GM23338 (cell line): ENCODE results near the gene ARHGEF2. TPM values are rescaled to one million over a fixed set of nuclear protein-coding genes. Genes with fewer than 3 reads are reported as not detected.

Source experiments
- ATAC-seq: fragments of 200-7000 bp; cut with Tn5 transposase; 3 replicates; pipeline ENCODE4 v1.9.1; 2020
- DNase-seq: peaks from one replicate; pipeline ENCODE4 v3.0.0-alpha.2; 2015; ENCODE audit warnings: low spot score
- H2AFZ ChIP-seq: fragments of 200-600 bp; sonication (generic); 2 replicates; pipeline ENCODE4 v1.8.0; 2016; ENCODE audit warnings: antibody characterized with exemption, mild to moderate bottlenecking, moderate library complexity
- H3F3A ChIP-seq: fragments of 200-600 bp; sonication (generic); replicated peaks from 2 replicates; pipeline ENCODE4 v1.8.0; 2017; ENCODE audit warnings: antibody characterized with exemption, mixed run types, low read depth
- H3K27ac ChIP-seq: fragments of 200-600 bp; sonication (generic); 2 replicates; pipeline ENCODE4 v1.6.1; 2016; ENCODE audit warnings: low read depth
- H3K27me3 ChIP-seq: fragments of 200-600 bp; sonication (generic); 2 replicates; pipeline ENCODE4 v1.8.0; 2016; ENCODE audit warnings: mild to moderate bottlenecking, mixed run types, moderate library complexity; ENCODE audit not compliant: insufficient read depth
- H3K36me3 ChIP-seq: fragments of 200-600 bp; sonication (generic); 2 replicates; pipeline ENCODE4 v1.8.0; 2016; ENCODE audit warnings: mild to moderate bottlenecking; ENCODE audit not compliant: insufficient read depth
- H3K4me1 ChIP-seq: fragments of 200-600 bp; sonication (generic); 2 replicates; pipeline ENCODE4 v1.8.0; 2016; ENCODE audit warnings: mild to moderate bottlenecking, moderate library complexity; ENCODE audit not compliant: insufficient read depth
- H3K4me2 ChIP-seq: fragments of 200-600 bp; sonication (generic); 2 replicates; pipeline ENCODE4 v1.7.1; 2017; ENCODE audit warnings: mixed run types
- H3K4me3 ChIP-seq: fragments of 200-600 bp; sonication (generic); 2 replicates; pipeline ENCODE4 v1.6.1; 2016; ENCODE audit warnings: mixed run types
- H3K79me2 ChIP-seq: fragments of 200-600 bp; sonication (generic); replicated peaks from 2 replicates; pipeline ENCODE4 v1.8.0; 2017; ENCODE audit warnings: mild to moderate bottlenecking; ENCODE audit not compliant: insufficient read depth
- H3K9me2 ChIP-seq: fragments of 200-600 bp; sonication (generic); 2 replicates; pipeline ENCODE4 v1.8.0; 2017; ENCODE audit not compliant: insufficient read depth
- H4K20me1 ChIP-seq: fragments of 200-600 bp; sonication (generic); replicated peaks from 2 replicates; pipeline ENCODE4 v1.8.0; 2017; ENCODE audit warnings: mild to moderate bottlenecking; ENCODE audit not compliant: insufficient read depth
- H3K27ac Mint-ChIP-seq: 2 replicates; pipeline ENCODE4 v1.8.0; 2020; ENCODE audit warnings: inconsistent platforms, mild to moderate bottlenecking, moderate library complexity, mixed read lengths
- H3K27me3 Mint-ChIP-seq: 3 replicates; pipeline ENCODE4 v1.8.0; 2022; ENCODE audit warnings: low read depth, mild to moderate bottlenecking, moderate library complexity, mixed read lengths, inconsistent platforms; ENCODE audit not compliant: insufficient read depth, poor library complexity
- H3K36me3 Mint-ChIP-seq: 3 replicates; pipeline ENCODE4 v1.8.0; 2021; ENCODE audit warnings: low read depth, mild to moderate bottlenecking, inconsistent platforms, moderate library complexity, mixed read lengths
- H3K4me1 Mint-ChIP-seq: 3 replicates; pipeline ENCODE4 v1.8.0; 2020; ENCODE audit warnings: mild to moderate bottlenecking, inconsistent platforms, mixed read lengths
- H3K4me3 Mint-ChIP-seq: 3 replicates; pipeline ENCODE4 v1.8.0; 2021; ENCODE audit warnings: moderate library complexity, mild to moderate bottlenecking, inconsistent platforms, mixed read lengths
- H3K9me3 Mint-ChIP-seq: 3 replicates; pipeline ENCODE4 v1.8.0; 2020; ENCODE audit warnings: moderate library complexity, mild to moderate bottlenecking, inconsistent platforms, mixed read lengths
- CREB1 ChIP-seq: fragments of 250-450 bp; sonication (Bioruptor Pico); IDR thresholded peaks from 2 replicates; pipeline ENCODE4 v1.5.0; 2020; ENCODE audit warnings: low read depth, mild to moderate bottlenecking, moderate library complexity
- EZH2 ChIP-seq: fragments of 200-600 bp; sonication (generic); IDR thresholded peaks from one replicate; pipeline ENCODE4 v1.8.0; 2017; ENCODE audit warnings: antibody characterized with exemption, mild to moderate bottlenecking, low read depth; ENCODE audit not compliant: unreplicated experiment
- EZH2phosphoT487 ChIP-seq: fragments of 200-600 bp; sonication (generic); IDR thresholded peaks from one replicate; pipeline ENCODE4 v1.8.1; 2018; ENCODE audit warnings: antibody characterized with exemption; ENCODE audit not compliant: unreplicated experiment
- JUNB ChIP-seq: IDR thresholded peaks from one replicate; pipeline ENCODE4 v1.6.1; 2016; ENCODE audit warnings: antibody characterized with exemption; ENCODE audit not compliant: unreplicated experiment
- POLR2AphosphoS5 ChIP-seq: IDR thresholded peaks from 2 replicates; pipeline ENCODE4 v1.6.1; 2016; ENCODE audit warnings: antibody characterized with exemption, low read depth
- STAT1 ChIP-seq: IDR thresholded peaks from one replicate; pipeline ENCODE4 v1.6.1; 2016; ENCODE audit warnings: antibody characterized with exemption; ENCODE audit not compliant: unreplicated experiment
- ZNF114 ChIP-seq: fragments of 250-450 bp; sonication (Bioruptor Pico); IDR thresholded peaks from 2 replicates; pipeline ENCODE4 v1.5.0; 2020; ENCODE audit warnings: mild to moderate bottlenecking, moderate library complexity
- ZNF331 ChIP-seq: fragments of 250-450 bp; sonication (Bioruptor Pico); IDR thresholded peaks from 2 replicates; pipeline ENCODE4 v1.5.0; 2020; ENCODE audit warnings: low read depth, mild to moderate bottlenecking, moderate library complexity
- polyA plus RNA-seq: library from polyadenylated mRNA; unstranded; fragments of >200 nt; fragmentation: Nextera tagmentation; extraction: Ambion mirVana; gene quantifications from 2 replicates; pipeline ENCODE4 v1.2.1, GENCODE V29; 2016
- total RNA-seq: library from RNA; depleted of rRNA; stranded (reverse); fragments of >200 nt; shearing (Covaris generic); gene quantifications from 2 replicates; pipeline ENCODE4 v1.2.3, GENCODE V29; 2014
- TF ChIP-seq, protein P1 (sequence below): IDR thresholded peaks from 2 replicates; pipeline ENCODE4 v1.6.1; 2016; ENCODE audit warnings: antibody characterized with exemption
- TF ChIP-seq, protein P2 (sequence below), 2 experiments: fragments of 200-600 bp in 1 of 2; sonication (generic) in 1 of 2; conservative IDR thresholded peaks; 2 replicates each; pipeline versions ENCODE4 v1.5.1 to v1.6.1; 2016 to 2017; ENCODE audit warnings: antibody characterized with exemption in 2 of 2, low read depth in 2 of 2, mild to moderate bottlenecking in 2 of 2, moderate library complexity in 1 of 2
- TF ChIP-seq, protein P3 (sequence below): fragments of 250-450 bp; sonication (Bioruptor Pico); IDR thresholded peaks from 2 replicates; pipeline ENCODE4 v1.5.0; 2020; ENCODE audit warnings: mild to moderate bottlenecking, moderate library complexity

ARHGEF2 gene
- total and polyA plus RNA-seq, 2 experiments from 2014 or later = 23.0 to 87.6 TPM

DNA sequence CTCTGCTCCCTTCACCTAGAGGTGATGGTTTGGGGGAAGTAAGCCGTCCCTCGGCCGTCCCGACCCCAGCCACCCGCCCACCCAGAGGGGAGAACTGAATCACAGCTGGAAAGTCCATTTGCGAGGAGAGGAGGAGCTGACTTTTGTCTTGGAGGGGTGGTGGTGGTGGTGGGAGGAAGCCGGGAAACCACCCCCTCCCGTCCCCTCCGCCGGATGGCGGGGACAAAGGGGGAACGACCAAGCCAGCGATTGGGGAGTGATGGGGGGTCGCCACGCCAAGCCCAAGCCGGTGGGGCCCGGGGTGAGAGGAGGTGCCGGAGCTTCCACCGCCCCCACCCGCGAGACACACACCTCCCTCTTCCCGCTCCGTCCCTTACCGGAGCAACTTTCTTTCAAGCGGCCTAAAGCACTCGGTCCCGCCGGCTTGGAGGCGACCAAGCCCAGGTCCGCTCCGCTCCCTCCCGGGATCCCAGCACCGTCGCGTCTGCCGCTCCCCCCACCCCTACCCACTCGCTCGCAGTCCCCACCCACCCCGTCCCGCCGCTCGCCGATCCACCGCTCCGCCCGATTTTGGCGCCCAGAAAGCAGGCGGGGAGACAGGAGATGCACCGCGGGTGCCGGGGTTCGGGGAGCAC, 540 bp downstream of the ARHGEF2 start:
- no peaks in the 10 kb centered on the region for H3K27me3 ChIP-seq
- Mint-ChIP-seq H3K36me3 (peaks cover 10% of the 10 kb centered on the region), H3K27me3 (peaks cover 33% of the 10 kb centered on the region), H3K27ac (peak overlapping the region; percentile 95), H3K9me3 (no peaks in the 10 kb centered on the region), H3K4me1 (peaks cover 75% of the 10 kb centered on the region), H3K4me3 (peak overlapping the region; percentile 84)
- H3K9me2 ChIP-seq = no peaks in the 10 kb centered on the region
- H3K4me2 ChIP-seq = peak overlapping the region; percentile 82
- H4K20me1 ChIP-seq = peaks cover 37% of the 10 kb centered on the region
- H3K4me1 ChIP-seq = peaks cover 66% of the 10 kb centered on the region
- DNase-seq (peak; percentile 56), ATAC-seq (peak; percentile 11)
- TF ChIP-seq EZH2 (no peak), EZH2phosphoT487 (no peak), POLR2AphosphoS5 (no peak), JUNB (no peak), CREB1 (CRISPR knock-in tag) (no peak)
- H3K79me2 ChIP-seq = peaks cover 50% of the 10 kb centered on the region
- peaks cover 22% of the 10 kb centered on the region for H3F3A ChIP-seq
- no peaks in the 10 kb centered on the region for H3K36me3 ChIP-seq
- peak overlapping the region; percentile 90 for H3K27ac ChIP-seq
- H2AFZ ChIP-seq = no peak overlapping the region
- H3K4me3 ChIP-seq = peak overlapping the region; percentile 96

DNA sequence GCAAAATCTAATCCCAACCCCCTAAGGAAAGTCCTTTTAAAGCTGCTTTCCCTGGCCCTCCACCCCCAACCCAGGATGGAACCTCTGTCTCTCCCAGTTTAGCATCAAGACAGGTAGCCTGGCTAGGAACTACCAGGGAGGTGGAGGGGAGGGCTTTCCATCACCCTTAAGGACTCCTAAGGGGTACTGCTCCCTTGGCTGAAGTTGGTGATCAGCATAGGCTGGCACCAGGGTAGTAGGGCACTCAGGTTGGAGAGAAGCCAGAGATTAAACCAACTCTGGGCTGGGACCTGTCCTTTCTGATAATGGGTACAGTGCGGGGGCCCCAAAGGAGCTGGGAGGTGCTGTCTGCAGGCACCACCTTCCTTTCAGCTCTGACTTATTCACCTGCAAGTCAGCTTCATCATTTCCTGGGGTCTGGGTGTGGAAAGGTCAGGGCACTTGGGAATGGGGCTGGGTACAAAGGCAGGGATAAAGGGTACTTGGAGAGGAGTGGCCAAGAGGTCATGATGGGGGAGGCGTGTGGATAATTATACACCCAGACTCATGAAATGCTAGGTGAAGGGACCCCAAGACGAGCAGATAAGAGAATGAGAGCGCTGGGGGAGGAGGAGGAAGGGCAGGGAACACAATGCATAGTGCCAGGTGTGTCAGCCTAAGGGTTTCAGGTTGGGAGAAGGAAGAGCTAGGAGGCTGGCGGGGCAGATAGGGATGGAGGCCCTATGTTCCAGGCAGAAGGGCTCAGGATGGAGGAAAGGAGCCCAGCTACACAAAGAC, 1.2 kb downstream of the ARHGEF2 start:
- Mint-ChIP-seq H3K4me1 (peaks cover 75% of the 10 kb centered on the region), H3K9me3 (no peaks in the 10 kb centered on the region), H3K27me3 (peaks cover 31% of the 10 kb centered on the region), H3K36me3 (peaks cover 13% of the 10 kb centered on the region), H3K4me3 (peak overlapping the region; percentile 84), H3K27ac (peak overlapping the region; percentile 92)
- H3K79me2 ChIP-seq = peaks cover 57% of the 10 kb centered on the region
- no peaks in the 10 kb centered on the region for H3K27me3 ChIP-seq
- no peaks in the 10 kb centered on the region for H3K9me2 ChIP-seq
- H4K20me1 ChIP-seq = peaks cover 44% of the 10 kb centered on the region
- peaks cover 66% of the 10 kb centered on the region for H3K4me1 ChIP-seq
- ATAC-seq (peak; percentile 6), DNase-seq (no peak)
- no peaks in the 10 kb centered on the region for H3K36me3 ChIP-seq
- H3K4me2 ChIP-seq = peak overlapping the region; percentile 82
- peaks cover 22% of the 10 kb centered on the region for H3F3A ChIP-seq
- no peak overlapping the region for H2AFZ ChIP-seq
- peak overlapping the region; percentile 96 for H3K4me3 ChIP-seq
- peak overlapping the region; percentile 90; the same call in 1 of the 2 replicates for H3K27ac ChIP-seq
- no peak for TF ChIP-seq POLR2AphosphoS5
- TF ChIP-seq, protein P1, sequence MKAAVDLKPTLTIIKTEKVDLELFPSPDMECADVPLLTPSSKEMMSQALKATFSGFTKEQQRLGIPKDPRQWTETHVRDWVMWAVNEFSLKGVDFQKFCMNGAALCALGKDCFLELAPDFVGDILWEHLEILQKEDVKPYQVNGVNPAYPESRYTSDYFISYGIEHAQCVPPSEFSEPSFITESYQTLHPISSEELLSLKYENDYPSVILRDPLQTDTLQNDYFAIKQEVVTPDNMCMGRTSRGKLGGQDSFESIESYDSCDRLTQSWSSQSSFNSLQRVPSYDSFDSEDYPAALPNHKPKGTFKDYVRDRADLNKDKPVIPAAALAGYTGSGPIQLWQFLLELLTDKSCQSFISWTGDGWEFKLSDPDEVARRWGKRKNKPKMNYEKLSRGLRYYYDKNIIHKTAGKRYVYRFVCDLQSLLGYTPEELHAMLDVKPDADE = no peak
- TF ChIP-seq, protein P2, sequence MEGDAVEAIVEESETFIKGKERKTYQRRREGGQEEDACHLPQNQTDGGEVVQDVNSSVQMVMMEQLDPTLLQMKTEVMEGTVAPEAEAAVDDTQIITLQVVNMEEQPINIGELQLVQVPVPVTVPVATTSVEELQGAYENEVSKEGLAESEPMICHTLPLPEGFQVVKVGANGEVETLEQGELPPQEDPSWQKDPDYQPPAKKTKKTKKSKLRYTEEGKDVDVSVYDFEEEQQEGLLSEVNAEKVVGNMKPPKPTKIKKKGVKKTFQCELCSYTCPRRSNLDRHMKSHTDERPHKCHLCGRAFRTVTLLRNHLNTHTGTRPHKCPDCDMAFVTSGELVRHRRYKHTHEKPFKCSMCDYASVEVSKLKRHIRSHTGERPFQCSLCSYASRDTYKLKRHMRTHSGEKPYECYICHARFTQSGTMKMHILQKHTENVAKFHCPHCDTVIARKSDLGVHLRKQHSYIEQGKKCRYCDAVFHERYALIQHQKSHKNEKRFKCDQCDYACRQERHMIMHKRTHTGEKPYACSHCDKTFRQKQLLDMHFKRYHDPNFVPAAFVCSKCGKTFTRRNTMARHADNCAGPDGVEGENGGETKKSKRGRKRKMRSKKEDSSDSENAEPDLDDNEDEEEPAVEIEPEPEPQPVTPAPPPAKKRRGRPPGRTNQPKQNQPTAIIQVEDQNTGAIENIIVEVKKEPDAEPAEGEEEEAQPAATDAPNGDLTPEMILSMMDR (conservative IDR thresholded peaks at IDR 0.05; ENCODE audit: low read depth in 2 of 2) = no peak
- TF ChIP-seq CREB1 (CRISPR knock-in tag) = no peak
- no peak for TF ChIP-seq EZH2phosphoT487
- TF ChIP-seq, protein P3, sequence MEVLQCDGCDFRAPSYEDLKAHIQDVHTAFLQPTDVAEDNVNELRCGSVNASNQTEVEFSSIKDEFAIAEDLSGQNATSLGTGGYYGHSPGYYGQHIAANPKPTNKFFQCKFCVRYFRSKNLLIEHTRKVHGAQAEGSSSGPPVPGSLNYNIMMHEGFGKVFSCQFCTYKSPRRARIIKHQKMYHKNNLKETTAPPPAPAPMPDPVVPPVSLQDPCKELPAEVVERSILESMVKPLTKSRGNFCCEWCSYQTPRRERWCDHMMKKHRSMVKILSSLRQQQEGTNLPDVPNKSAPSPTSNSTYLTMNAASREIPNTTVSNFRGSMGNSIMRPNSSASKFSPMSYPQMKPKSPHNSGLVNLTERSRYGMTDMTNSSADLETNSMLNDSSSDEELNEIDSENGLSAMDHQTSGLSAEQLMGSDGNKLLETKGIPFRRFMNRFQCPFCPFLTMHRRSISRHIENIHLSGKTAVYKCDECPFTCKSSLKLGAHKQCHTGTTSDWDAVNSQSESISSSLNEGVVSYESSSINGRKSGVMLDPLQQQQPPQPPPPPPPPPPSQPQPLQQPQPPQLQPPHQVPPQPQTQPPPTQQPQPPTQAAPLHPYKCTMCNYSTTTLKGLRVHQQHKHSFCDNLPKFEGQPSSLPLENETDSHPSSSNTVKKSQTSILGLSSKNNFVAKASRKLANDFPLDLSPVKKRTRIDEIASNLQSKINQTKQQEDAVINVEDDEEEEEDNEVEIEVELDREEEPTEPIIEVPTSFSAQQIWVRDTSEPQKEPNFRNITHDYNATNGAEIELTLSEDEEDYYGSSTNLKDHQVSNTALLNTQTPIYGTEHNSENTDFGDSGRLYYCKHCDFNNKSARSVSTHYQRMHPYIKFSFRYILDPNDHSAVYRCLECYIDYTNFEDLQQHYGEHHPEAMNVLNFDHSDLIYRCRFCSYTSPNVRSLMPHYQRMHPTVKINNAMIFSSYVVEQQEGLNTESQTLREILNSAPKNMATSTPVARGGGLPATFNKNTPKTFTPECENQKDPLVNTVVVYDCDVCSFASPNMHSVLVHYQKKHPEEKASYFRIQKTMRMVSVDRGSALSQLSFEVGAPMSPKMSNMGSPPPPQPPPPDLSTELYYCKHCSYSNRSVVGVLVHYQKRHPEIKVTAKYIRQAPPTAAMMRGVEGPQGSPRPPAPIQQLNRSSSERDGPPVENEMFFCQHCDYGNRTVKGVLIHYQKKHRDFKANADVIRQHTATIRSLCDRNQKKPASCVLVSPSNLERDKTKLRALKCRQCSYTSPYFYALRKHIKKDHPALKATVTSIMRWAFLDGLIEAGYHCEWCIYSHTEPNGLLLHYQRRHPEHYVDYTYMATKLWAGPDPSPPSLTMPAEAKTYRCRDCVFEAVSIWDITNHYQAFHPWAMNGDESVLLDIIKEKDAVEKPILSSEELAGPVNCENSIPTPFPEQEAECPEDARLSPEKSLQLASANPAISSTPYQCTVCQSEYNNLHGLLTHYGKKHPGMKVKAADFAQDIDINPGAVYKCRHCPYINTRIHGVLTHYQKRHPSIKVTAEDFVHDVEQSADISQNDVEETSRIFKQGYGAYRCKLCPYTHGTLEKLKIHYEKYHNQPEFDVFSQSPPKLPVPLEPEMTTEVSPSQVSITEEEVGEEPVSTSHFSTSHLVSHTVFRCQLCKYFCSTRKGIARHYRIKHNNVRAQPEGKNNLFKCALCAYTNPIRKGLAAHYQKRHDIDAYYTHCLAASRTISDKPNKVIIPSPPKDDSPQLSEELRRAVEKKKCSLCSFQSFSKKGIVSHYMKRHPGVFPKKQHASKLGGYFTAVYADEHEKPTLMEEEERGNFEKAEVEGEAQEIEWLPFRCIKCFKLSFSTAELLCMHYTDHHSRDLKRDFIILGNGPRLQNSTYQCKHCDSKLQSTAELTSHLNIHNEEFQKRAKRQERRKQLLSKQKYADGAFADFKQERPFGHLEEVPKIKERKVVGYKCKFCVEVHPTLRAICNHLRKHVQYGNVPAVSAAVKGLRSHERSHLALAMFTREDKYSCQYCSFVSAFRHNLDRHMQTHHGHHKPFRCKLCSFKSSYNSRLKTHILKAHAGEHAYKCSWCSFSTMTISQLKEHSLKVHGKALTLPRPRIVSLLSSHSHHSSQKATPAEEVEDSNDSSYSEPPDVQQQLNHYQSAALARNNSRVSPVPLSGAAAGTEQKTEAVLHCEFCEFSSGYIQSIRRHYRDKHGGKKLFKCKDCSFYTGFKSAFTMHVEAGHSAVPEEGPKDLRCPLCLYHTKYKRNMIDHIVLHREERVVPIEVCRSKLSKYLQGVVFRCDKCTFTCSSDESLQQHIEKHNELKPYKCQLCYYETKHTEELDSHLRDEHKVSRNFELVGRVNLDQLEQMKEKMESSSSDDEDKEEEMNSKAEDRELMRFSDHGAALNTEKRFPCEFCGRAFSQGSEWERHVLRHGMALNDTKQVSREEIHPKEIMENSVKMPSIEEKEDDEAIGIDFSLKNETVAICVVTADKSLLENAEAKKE (CRISPR knock-in tag) = no peak
- no peak for TF ChIP-seq EZH2
- no peak for TF ChIP-seq STAT1
- TF ChIP-seq ZNF331 (CRISPR knock-in tag) = no peak
- TF ChIP-seq ZNF114 = no peak
